Epithelial cell of prostate (primary cell): ENCODE data around the gene WDR62.
A peak's percentile ranks its signal among the peaks of the same experiment; 100 is the strongest.
"Not testable (repeated sequence)": the region's sequence is repeated elsewhere in the genome, so short reads cannot be mapped to it uniquely, and the experiment has no call there.

Experiments
- DNase-seq: peaks from one replicate; pipeline ENCODE4 v3.0.0-alpha.2; 2011; ENCODE audit warnings: low read depth, low spot score
- H3K27ac ChIP-seq: fragments of 450-650 bp; 2 replicates; pipeline ENCODE4 v1.5.1; 2017; ENCODE audit warnings: mild to moderate bottlenecking

WDR62 gene

GRCh38 chr19:36106441-36106840 lies 51.7 kb downstream of the WDR62 start:
- no peak overlapping the region for H3K27ac ChIP-seq
- DNase-seq: no peak

GRCh38 chr19:36106991-36107390 lies 52.3 kb downstream of the WDR62 start:
- H3K27ac ChIP-seq: no peak overlapping the region
- no peak for DNase-seq

- H3K27ac ChIP-seq: no peak overlapping the region
These were observed 54.0 kb downstream of the WDR62 start for GRCh38 chr19:36108684-36109083.

GRCh38 chr19:36110487-36111199 lies 55.9 kb downstream of the WDR62 start, which contains the start of gene OVOL3:
Gene OVOL3, plus strand, starts transcription at chr19:36111143. Its CDS starts 60 bp downstream, at chr19:36111203.
- DNase-seq: no peak
- H3K27ac ChIP-seq: no peak within 1 kb of the TSS

More at GRCh38 chr19:36108684-36109083, 54.0 kb downstream of the WDR62 start:
- DNase-seq: no peak

- no peak overlapping the region for H3K27ac ChIP-seq
- DNase-seq: no peak
These were observed 56.5 kb downstream of the WDR62 start for GRCh38 chr19:36111200-36111539.

- DNase-seq: no peak
These were observed 58.0 kb downstream of the WDR62 start for GRCh38 chr19:36112678-36113077.

GRCh38 chr19:36113425-36113824 lies 58.7 kb downstream of the WDR62 start:
- H3K27ac ChIP-seq: no peak overlapping the region
- no peak for DNase-seq

More at GRCh38 chr19:36112678-36113077, 58.0 kb downstream of the WDR62 start:
- no peak overlapping the region for H3K27ac ChIP-seq

GRCh38 chr19:36113894-36114720 lies 59.4 kb downstream of the WDR62 start:
- DNase-seq: no peak

GRCh38 chr19:36114721-36115452 lies 60.2 kb downstream of the WDR62 start, which contains the start of gene POLR2I:
Gene POLR2I, minus strand, starts transcription at chr19:36114875. Its CDS starts 19 bp downstream, at chr19:36114856.
- H3K27ac ChIP-seq: peak within 1 kb of the TSS; percentile 76
- peak; percentile 99 for DNase-seq

More at GRCh38 chr19:36113894-36114720, 59.4 kb downstream of the WDR62 start:
- peak overlapping the region; percentile 76 for H3K27ac ChIP-seq

GRCh38 chr19:36115453-36116343 lies 61.0 kb downstream of the WDR62 start, which contains the start of gene TBCB:
Gene TBCB, plus strand, starts transcription at chr19:36115468. Its CDS starts 93 bp downstream, at chr19:36115561.
- H3K27ac ChIP-seq: peak within 1 kb of the TSS; percentile 76
- no peak for DNase-seq

GRCh38 chr19:36116344-36116637 lies 61.6 kb downstream of the WDR62 start:
- peak overlapping the region; percentile 76 for H3K27ac ChIP-seq
- DNase-seq: no peak

- DNase-seq: no peak
- H3K27ac ChIP-seq: no peak overlapping the region
These were observed 65.6 kb downstream of the WDR62 start for GRCh38 chr19:36120092-36120983.

- no peak for DNase-seq
- H3K27ac ChIP-seq: no peak overlapping the region
These were observed 66.3 kb downstream of the WDR62 start for GRCh38 chr19:36120984-36121358.

GRCh38 chr19:36121486-36122124 lies 66.9 kb downstream of the WDR62 start:
- no peak overlapping the region for H3K27ac ChIP-seq
- DNase-seq: no peak

- DNase-seq: no peak
- H3K27ac ChIP-seq: no peak overlapping the region
These were observed 70.9 kb downstream of the WDR62 start for GRCh38 chr19:36125557-36125956.

- DNase-seq: no peak
- H3K27ac ChIP-seq: peak overlapping the region; percentile 97
These were observed 73.7 kb downstream of the WDR62 start for GRCh38 chr19:36128392-36128736.

GRCh38 chr19:36131221-36131620 lies 76.5 kb downstream of the WDR62 start:
- H3K27ac ChIP-seq: peak overlapping the region; percentile 79
- DNase-seq: not testable (repeated sequence)

- H3K27ac ChIP-seq: peak overlapping the region; percentile 99
- DNase-seq: not testable (repeated sequence)
These were observed 80.2 kb downstream of the WDR62 start for GRCh38 chr19:36134867-36135266.
